Prostate gland (tissue), 2 donors: ENCODE measurements around the gene ZBTB7C. TPM values are rescaled to one million over a fixed set of nuclear protein-coding genes. Genes with fewer than 3 reads are reported as not detected.
A peak's percentile ranks its signal among the peaks of the same experiment; 100 is the strongest.

Source experiments
- DNase-seq: peaks from one replicate; pipeline ENCODE4 v3.0.0-alpha.2; 2019; ENCODE audit warnings: low spot score
- H3K27ac ChIP-seq, 2 donors: fragments of 200-600 bp; sonication (generic); 2 replicates each; pipeline ENCODE4 v1.5.1; 2017 to 2019
- H3K27me3 ChIP-seq: fragments of 200-600 bp; sonication (generic); replicated peaks from 2 replicates; pipeline ENCODE4 v1.5.1; 2019; ENCODE audit not compliant: insufficient read depth
- H3K36me3 ChIP-seq, 2 donors: fragments of 200-600 bp; sonication (generic); 1 replicate in 1 of 2; 2 replicates in 1 of 2; pipeline versions ENCODE4 v1.5.1 to v1.8.1; 2017 to 2019
- H3K4me1 ChIP-seq: fragments of 200-600 bp; sonication (generic); replicated peaks from 2 replicates; pipeline ENCODE4 v1.5.1; 2019
- H3K4me3 ChIP-seq, 2 donors: fragments of 200-600 bp; sonication (generic); 2 replicates each; pipeline ENCODE4 v1.5.1; 2017 to 2019
- H3K9me3 ChIP-seq: fragments of 200-600 bp; sonication (generic); 2 replicates; pipeline ENCODE4 v1.5.1; 2017
- POLR2A ChIP-seq: fragments of 450-650 bp; IDR thresholded peaks from one replicate; pipeline ENCODE4 v1.6.1; 2016; ENCODE audit warnings: antibody characterized with exemption, mild to moderate bottlenecking
- POLR2AphosphoS5 ChIP-seq: sonication (generic); formaldehyde crosslinking; IDR thresholded peaks from one replicate; pipeline ENCODE4 v1.6.1; 2017; ENCODE audit warnings: antibody characterized with exemption
- WGBS: methylation state at CpG from one replicate; pipeline ENCODE4 v1.1.5; 2018; 5-methylcytosine and 5-hydroxymethylcytosine counted together
- intact Hi-C: fragments of 100-400 bp; cut with DNase I; formaldehyde crosslinking; loops from one replicate; pipeline ENCODE4 v1.14.2; 2022
- total RNA-seq, 2 donors: library from RNA; depleted of rRNA; stranded (reverse); fragments of >200 nt; gene quantifications; one replicate each; pipeline ENCODE4 v1.1.0, GENCODE V29; 2016
- TF ChIP-seq, protein P1 (sequence below), 4 experiments: fragments of 200-600 bp in 2 of 4; fragments of 450-650 bp in 2 of 4; sonication (generic) in 2 of 4; IDR thresholded peaks; 1 replicate in 3 of 4; 2 replicates in 1 of 4; pipeline ENCODE4 v1.5.1; 2016 to 2019; ENCODE audit warnings: antibody characterized with exemption in 4 of 4, mild to moderate bottlenecking in 2 of 4, moderate library complexity in 2 of 4

Gene ZBTB7C
- total RNA-seq, 2 donors from 2014 or later: 14.7 to 48.9 TPM

DNA sequence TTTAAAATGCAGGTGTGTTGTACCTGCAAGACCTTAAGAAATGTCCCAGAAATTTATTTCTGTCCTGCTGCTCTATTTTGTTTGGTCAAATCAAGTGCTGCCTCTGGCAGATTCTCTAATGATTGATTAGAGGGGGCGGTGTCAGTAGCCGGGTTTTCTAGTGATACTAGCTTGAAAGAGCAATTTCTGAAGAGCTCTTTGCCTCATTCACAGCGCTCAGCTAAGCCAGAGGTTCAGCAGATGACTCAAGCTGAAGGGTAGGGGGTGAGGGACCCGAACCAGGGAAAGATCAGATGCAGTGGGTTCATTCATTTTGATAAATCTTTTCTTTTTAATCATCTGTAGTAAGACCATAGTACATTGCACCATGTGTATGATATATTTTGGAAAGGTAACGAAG lies 15.0 kb downstream of the ZBTB7C start:
- no peaks in the 10 kb centered on the region for H3K36me3 ChIP-seq
- peaks cover 3% of the 10 kb centered on the region for H3K27me3 ChIP-seq
- no peak for DNase-seq
- intact Hi-C loops: no loop called here
- H3K27ac ChIP-seq: no peak overlapping the region
- no peak overlapping the region for H3K4me3 ChIP-seq
- TF ChIP-seq POLR2AphosphoS5: no peak
- no peak for TF ChIP-seq POLR2A
- TF ChIP-seq, protein P1, sequence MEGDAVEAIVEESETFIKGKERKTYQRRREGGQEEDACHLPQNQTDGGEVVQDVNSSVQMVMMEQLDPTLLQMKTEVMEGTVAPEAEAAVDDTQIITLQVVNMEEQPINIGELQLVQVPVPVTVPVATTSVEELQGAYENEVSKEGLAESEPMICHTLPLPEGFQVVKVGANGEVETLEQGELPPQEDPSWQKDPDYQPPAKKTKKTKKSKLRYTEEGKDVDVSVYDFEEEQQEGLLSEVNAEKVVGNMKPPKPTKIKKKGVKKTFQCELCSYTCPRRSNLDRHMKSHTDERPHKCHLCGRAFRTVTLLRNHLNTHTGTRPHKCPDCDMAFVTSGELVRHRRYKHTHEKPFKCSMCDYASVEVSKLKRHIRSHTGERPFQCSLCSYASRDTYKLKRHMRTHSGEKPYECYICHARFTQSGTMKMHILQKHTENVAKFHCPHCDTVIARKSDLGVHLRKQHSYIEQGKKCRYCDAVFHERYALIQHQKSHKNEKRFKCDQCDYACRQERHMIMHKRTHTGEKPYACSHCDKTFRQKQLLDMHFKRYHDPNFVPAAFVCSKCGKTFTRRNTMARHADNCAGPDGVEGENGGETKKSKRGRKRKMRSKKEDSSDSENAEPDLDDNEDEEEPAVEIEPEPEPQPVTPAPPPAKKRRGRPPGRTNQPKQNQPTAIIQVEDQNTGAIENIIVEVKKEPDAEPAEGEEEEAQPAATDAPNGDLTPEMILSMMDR (IDR thresholded peaks at IDR 0.05): no peak
- H3K9me3 ChIP-seq: no peaks in the 10 kb centered on the region
- no peaks in the 10 kb centered on the region for H3K4me1 ChIP-seq
- 79% methylated on average over 5 of the region's 5 CpGs for WGBS

DNA sequence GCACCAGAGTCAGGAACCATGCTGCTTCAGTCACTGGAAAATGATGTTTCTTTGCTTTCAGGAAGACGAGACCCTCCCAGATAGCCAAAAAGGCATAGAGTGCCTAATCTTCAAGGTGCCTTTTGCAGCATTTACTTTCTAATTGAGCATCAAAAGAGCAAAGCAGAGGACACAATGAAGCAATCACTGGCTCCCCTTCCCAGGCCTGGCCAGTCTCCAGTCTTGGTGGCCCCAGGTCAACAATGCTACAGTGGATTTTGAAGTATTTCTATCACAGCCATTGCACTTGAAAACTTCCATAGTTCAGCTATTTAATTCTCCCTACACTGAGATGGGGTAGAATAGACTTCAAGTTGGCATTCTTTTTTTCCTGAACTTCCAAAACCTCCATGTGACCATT lies 15.4 kb downstream of the ZBTB7C start:
- Histone ChIP-seq H3K36me3 (no peaks in the 10 kb centered on the region), H3K27ac (no peak overlapping the region), H3K27me3 (peaks cover 3% of the 10 kb centered on the region), H3K4me1 (no peaks in the 10 kb centered on the region), H3K9me3 (no peaks in the 10 kb centered on the region), H3K4me3 (no peak overlapping the region)
- 42% methylated on average over 1 of the region's 1 CpG for WGBS
- TF ChIP-seq, protein P1 (IDR thresholded peaks at IDR 0.05): no peak
- TF ChIP-seq POLR2AphosphoS5 (no peak), POLR2A (no peak)
- intact Hi-C loops: no loop called here
- DNase-seq: no peak

DNA sequence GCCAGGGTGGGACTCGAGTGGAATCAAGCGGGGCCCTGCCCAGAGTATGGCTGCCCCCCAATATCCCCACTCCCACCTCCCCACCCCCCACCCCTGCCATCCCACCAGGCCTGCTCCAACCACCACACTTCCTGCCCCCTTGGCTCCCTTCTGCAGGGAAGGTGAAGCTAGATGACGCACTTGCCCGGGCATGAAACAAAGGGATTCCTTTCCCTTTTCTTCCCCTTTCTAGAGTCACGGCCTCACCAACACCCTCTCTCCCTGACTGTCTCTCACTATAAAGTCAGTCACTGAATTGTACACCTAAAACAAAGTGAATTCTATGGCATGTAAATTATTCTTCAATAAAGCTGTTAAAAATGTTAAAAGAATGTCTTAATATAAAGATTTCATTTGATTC lies 16.0 kb downstream of the ZBTB7C start:
- TF ChIP-seq, protein P1 (IDR thresholded peaks at IDR 0.05): no peak
- TF ChIP-seq POLR2A: no peak
- WGBS: 55% methylated on average over 5 of the region's 5 CpGs
- no peak for DNase-seq
- H3K27me3 ChIP-seq: peaks cover 3% of the 10 kb centered on the region
- H3K4me3 ChIP-seq: no peak overlapping the region
- no peaks in the 10 kb centered on the region for H3K36me3 ChIP-seq
- no peak overlapping the region for H3K27ac ChIP-seq
- no peaks in the 10 kb centered on the region for H3K4me1 ChIP-seq
- no peaks in the 10 kb centered on the region for H3K9me3 ChIP-seq
- intact Hi-C loops: no loop called here

DNA sequence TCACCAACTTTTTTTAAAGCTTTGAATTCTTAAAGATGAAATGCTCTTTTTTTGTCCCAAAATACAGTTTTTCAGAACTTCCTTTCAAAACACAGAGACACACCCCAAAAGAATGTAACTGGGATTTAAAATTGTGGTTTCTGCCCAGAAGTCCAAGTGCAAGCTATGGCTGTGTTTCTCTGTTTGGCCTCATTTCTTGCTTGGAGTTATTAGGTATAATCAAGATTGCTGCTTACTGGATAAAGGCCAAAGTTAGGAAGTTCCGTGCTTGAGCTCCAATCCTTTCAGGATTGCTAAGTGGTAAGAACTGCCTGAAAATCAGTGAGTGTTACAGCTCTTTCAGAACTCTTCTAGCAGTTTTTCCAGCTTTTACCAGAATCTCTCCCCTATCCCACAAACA lies 16.9 kb downstream of the ZBTB7C start:
- no peaks in the 10 kb centered on the region for H3K4me1 ChIP-seq
- no peaks in the 10 kb centered on the region for H3K9me3 ChIP-seq
- intact Hi-C loops: no loop called here
- peaks cover 3% of the 10 kb centered on the region for H3K27me3 ChIP-seq
- WGBS: 19% methylated on average over 1 of the region's 1 CpG
- no peak overlapping the region for H3K27ac ChIP-seq
- no peaks in the 10 kb centered on the region for H3K36me3 ChIP-seq
- H3K4me3 ChIP-seq: no peak overlapping the region
- DNase-seq: no peak
- no peak for TF ChIP-seq POLR2A

DNA sequence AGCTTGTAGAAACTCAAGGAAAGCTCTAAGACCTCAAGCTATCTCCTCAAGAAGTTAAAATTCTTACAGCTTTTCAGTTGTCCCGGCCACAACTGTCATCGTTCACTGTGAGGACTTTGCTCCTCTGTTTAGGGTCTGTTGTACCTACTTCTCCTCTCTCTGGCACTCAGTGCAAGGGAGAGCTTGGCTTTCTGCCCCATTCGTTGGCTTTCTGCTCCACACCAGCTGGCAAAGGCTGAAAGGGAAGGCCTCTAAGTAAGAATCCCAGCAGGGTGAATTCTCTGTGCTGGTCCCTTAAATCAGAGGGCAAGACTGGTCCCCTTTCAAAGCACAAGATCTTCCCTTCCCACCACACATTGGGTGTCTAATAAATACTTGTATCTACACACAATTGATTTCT lies 17.3 kb downstream of the ZBTB7C start:
- 49% methylated on average over 3 of the region's 3 CpGs for WGBS
- peak; percentile 21 for DNase-seq
- peaks cover 3% of the 10 kb centered on the region for H3K27me3 ChIP-seq
- H3K27ac ChIP-seq: no peak overlapping the region
- no peak overlapping the region for H3K4me3 ChIP-seq
- H3K4me1 ChIP-seq: no peaks in the 10 kb centered on the region
- no peaks in the 10 kb centered on the region for H3K9me3 ChIP-seq
- intact Hi-C loops: no loop called here
- TF ChIP-seq POLR2A (no peak), POLR2AphosphoS5 (no peak)
- TF ChIP-seq, protein P1 (IDR thresholded peaks at IDR 0.05): no peak
- H3K36me3 ChIP-seq: no peaks in the 10 kb centered on the region
